ENCODE data around the gene DCAKD.

The DCAKD gene

GRCh38 chr17:45051060-45051719 lies at the start of gene DCAKD:
Gene DCAKD, minus strand, starts transcription at chr17:45051632. Its CDS starts 16,747 bp downstream, at chr17:45034885.
- peak; percentile 91 for DNase-seq

DNA sequence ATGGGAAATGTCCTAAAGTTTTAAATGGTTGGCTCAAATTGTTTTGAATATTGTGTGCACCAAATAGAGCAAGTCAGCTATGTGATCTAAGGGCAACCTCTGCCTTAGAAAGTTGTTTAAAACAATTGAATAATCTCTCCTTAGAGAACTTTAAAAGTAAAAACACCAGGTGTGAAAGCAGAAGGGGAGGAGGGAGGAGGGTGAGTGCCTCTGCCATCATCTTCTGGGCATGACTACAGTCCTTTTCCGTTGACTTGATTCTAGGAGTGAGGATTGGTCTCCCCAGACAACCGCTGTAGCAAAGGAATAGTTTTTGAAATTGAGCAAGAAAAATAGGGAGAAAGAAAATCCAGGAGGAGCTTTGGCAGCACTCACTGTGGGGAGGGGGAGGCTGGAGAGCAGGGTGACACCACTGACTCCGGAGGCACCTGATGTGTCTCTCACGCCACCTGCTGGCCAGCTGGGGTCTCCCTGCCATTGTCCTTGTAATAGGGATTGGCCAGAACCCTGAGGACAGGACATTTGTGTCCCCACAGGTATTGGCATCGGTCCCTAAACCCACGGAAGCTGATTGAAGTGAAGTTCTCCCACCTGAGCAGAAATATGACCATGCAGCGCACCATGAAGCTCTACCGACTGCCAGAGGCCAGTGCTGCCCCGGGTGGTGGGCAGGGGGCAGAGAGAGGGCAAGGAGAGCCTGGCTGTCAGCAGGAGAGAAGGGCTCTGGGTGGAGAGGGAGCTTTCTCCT lies 47.6 kb upstream of the DCAKD start:
- peak; percentile 57 for DNase-seq

- DNase-seq: no peak
These were observed 46.8 kb upstream of the DCAKD start for GRCh38 chr17:45098081-45098868.

- no peak for DNase-seq
These were observed 45.5 kb upstream of the DCAKD start for GRCh38 chr17:45096926-45097325.

- DNase-seq: no peak
These were observed 44.7 kb upstream of the DCAKD start for GRCh38 chr17:45096141-45096540.

GRCh38 chr17:45093444-45094110 lies 42.1 kb upstream of the DCAKD start:
- no peak for DNase-seq

- no peak for DNase-seq
These were observed 41.5 kb upstream of the DCAKD start for GRCh38 chr17:45092911-45093430.

- DNase-seq: no peak
These were observed 40.5 kb upstream of the DCAKD start for GRCh38 chr17:45091778-45092425.

- no peak for DNase-seq
These were observed 39.3 kb upstream of the DCAKD start for GRCh38 chr17:45090711-45091110.

DNA sequence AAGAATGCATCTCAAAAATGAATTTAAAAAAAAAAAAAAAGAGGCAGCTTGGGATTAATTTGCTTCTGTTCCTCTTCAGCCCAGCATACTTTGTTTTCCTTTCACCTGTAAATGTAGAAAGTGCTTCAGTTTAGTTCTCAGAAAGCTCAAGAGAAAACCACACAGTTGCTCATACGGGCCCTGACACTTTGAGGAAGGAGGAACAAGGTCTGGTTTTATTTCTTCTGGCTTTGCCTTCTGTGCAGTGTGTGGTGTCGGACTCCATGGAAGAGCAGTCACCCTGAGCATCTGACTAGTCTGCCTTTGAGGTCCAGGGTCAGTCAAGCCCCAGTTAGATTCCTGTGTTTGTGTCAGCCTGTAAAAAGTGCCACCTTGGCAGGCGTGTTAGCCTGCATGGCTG lies 37.3 kb upstream of the DCAKD start:
- DNase-seq: no peak

- no peak for DNase-seq
These were observed 36.5 kb upstream of the DCAKD start for GRCh38 chr17:45087978-45088377.

- no peak for DNase-seq
These were observed 36.1 kb upstream of the DCAKD start for GRCh38 chr17:45087504-45087975.

- DNase-seq: no peak
These were observed 35.6 kb upstream of the DCAKD start for GRCh38 chr17:45086865-45087503.

DNA sequence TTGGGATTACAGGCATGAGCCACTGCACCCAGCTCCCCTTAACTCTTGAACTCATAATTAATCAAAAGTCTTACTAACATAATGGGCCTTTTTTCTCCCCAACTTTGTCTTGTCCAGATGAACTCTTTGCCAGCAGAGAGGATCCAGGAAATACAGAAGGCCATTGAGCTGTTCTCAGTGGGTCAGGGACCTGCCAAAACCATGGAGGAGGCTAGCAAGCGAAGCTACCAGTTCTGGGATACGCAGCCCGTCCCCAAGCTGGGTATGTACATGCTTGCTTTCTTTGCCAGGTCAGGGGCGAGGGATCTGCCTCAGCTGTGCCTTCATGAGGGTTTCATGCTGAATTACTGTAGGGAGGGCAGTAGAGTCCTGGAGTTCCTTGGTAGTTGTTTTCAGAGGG lies 35.0 kb upstream of the DCAKD start:
- no peak for DNase-seq

- DNase-seq: no peak
These were observed 29.7 kb upstream of the DCAKD start for GRCh38 chr17:45081047-45081703.

DNA sequence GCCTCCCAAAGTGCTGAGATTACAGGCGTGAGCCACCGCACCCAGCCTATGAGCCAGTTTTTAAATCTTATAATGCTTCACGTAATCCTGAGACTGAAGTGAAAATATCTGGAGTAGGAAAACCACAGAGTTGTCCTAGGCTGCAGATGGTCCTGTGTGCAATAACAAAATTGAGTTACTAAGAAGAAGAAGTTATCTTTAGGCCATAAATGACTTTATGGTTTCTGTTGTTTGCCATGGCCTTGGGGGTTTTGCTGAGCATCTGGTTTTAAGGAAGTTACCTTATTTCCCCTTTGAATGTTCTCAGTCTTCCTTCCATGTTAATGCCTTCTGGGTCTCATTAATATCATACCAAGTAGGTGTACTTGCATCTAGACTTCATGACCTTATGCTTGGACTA lies 26.2 kb upstream of the DCAKD start:
- DNase-seq: no peak

DNA sequence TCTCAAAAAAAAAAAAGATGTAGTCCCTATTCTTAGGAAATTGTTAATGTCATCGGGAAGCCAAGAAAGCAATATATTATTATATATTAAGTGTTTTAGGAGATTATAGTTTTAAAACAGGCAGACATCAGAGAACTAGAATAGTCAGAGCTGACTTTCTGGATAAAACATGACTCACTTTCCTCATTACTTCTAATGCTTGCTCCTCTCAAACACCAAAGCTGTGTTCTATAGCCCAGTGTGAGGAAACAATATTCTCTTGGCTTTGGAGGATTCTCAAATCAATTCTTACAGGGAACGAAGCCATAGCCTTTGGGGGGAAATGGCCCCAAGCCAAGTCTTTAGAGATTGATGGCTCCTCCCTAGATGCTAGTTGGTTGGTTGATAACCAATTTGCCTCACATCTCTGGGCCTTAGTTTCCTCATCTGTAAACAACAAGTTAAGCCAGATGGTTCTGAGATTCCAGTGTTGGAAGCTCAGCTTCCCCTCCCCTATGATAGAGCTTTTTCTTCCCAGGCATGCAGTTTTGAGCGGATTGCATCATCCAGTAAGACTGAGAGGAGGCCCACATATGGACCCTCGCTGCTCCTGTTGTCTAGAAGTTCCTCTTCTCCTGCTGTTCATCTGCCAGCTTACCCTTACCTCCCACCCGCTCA lies 22.1 kb upstream of the DCAKD start:
- DNase-seq: no peak

DNA sequence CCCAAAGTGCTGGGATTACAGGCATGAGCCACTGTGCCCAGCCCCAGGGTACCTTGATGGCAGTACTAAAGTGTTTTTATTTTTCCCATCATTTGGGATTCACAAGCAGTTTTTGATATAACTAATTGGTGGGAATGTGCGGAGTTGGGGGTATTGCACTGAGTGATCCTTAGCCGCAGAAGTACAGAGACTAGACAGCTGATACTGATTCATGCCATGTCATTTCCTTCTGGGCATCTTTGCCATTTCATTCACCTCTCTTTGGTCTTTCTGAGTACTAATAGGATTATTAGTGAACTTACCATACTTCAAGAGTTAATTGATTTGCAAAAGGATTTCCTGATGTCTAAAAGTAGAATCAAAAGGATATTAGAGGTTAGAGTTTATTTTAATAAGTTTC lies 19.4 kb upstream of the DCAKD start:
- no peak for DNase-seq

DNA sequence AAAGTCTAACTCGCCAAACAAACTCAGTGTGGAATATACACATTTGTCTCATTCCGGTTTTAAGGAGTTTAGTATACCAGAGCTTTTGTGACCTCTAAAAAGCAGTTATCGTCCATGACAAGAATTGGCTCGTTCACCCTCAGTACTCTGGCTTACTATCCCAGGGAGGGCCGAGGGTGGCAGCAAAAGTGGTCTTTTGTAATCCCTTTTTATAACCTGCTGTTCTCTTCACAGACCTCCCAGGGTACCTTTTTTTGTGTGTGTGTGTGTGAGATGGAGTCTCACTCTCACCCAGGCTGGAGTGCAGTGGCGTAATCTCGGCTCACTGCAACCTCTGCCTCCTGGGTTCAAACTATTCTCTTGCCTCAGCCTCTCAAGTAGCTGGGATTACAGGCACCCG lies 18.6 kb upstream of the DCAKD start:
- no peak for DNase-seq

DNA sequence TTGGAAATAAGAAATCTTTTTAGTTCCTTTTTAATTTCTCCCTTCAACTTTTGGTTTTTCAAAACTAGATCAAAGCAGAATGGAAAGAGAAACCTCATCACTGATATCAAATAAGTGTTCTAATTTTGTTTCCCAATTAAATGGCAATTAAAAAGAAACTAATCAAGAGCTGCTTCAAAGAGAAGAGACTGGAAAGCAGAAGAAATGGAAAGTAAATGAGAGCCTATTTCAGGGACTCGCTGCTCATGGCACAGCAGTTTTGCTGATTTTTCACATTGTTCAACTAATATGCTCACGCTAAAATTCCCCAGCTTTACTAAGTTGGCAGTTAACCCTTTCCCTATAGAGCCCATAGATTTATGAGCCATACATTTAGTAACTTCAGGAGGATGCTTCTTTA lies 16.2 kb upstream of the DCAKD start:
- no peak for DNase-seq

- no peak for DNase-seq
These were observed 11.8 kb upstream of the DCAKD start for GRCh38 chr17:45063198-45063597.

Data from NCI-H1105 (cell line).